Right lobe of liver (tissue), 4 donors: Measurements from ENCODE around the gene CCDC71L.

Source experiments
- POLR2A ChIP-seq: fragments of 450-650 bp; IDR thresholded peaks from one replicate; pipeline ENCODE4 v1.6.1; 2017; ENCODE audit warnings: antibody characterized with exemption, mild to moderate bottlenecking
- TF ChIP-seq, protein P1 (sequence below), 4 donors: fragments of 200-600 bp in 3 of 4; fragments of 450-650 bp in 1 of 4; IDR thresholded peaks; one replicate each; pipeline versions ENCODE4 v1.5.1 to v1.8.0; 2016 to 2022; ENCODE audit warnings: antibody characterized with exemption in 4 of 4, mild to moderate bottlenecking in 2 of 4
- donor health status: DM: no; HTN: no; CAD: no.
- donor health status: DM: no; HTN: no; CAD: no.
- donor health status: DM: no; HTN: yes; CAD: no.

DNA sequence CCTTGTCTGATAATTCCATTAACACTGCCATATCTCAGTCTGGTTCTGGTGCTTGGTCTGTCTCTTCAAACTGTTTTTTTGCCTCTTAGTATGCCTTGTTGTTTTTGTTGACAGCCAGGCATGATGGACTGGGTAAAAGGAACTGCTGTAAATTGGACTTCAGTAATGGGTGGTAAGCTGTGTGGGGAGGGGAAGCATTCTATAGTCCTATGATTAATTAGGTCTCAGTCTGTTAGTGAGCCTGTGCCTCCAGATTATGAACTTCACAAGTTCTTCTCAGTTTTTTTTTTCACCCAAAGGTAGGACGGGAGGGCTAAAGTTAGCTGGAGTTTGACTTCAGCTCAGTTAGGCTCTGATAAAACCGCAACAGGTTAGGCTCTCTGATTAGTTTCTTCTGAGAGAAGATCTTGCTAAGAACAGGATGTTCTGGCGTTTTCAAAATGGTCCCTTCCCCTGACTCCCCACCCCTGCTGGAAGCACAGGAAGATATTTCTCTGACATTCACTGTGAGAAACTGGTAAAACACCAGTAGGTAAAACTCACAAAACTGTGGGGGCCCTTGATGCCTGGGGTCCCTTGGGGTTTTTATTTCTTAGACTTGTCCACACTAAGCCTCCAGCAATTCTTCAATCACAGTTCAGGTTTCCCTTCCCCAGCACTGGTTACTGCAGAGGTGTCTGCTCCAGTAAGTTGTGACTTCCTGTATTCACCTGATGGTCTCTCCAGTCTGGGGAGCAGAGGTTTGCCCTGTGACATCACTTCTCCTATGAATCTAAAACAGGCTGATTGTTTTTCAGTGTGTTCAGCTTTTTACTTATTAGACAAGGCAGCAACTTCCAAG lies 43.3 kb upstream of the CCDC71L start:
- no peak for TF ChIP-seq POLR2A
- TF ChIP-seq, protein P1, sequence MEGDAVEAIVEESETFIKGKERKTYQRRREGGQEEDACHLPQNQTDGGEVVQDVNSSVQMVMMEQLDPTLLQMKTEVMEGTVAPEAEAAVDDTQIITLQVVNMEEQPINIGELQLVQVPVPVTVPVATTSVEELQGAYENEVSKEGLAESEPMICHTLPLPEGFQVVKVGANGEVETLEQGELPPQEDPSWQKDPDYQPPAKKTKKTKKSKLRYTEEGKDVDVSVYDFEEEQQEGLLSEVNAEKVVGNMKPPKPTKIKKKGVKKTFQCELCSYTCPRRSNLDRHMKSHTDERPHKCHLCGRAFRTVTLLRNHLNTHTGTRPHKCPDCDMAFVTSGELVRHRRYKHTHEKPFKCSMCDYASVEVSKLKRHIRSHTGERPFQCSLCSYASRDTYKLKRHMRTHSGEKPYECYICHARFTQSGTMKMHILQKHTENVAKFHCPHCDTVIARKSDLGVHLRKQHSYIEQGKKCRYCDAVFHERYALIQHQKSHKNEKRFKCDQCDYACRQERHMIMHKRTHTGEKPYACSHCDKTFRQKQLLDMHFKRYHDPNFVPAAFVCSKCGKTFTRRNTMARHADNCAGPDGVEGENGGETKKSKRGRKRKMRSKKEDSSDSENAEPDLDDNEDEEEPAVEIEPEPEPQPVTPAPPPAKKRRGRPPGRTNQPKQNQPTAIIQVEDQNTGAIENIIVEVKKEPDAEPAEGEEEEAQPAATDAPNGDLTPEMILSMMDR (IDR thresholded peaks at IDR 0.05): no peak
